ENCODE measurements around the gene FBXW8. TPM values are rescaled to one million over a fixed set of nuclear protein-coding genes. Genes with fewer than 3 reads are reported as not detected.

The FBXW8 gene
- total RNA-seq, 1 experiment from 2014 or later, result 24.2 TPM

- Mint-ChIP-seq H3K36me3 (ENCODE audit: insufficient read depth, unreplicated experiment) (peaks cover 69% of the 10 kb centered on the region), H3K27ac (ENCODE audit: low read depth, unreplicated experiment) (no peak overlapping the region), H3K4me1 (ENCODE audit: insufficient read depth, unreplicated experiment) (no peaks in the 10 kb centered on the region), H3K27me3 (ENCODE audit: insufficient read depth, unreplicated experiment) (no peaks in the 10 kb centered on the region), H3K4me3 (ENCODE audit: unreplicated experiment) (no peak overlapping the region), H3K9me3 (ENCODE audit: unreplicated experiment) (peaks cover 5% of the 10 kb centered on the region)
- ChIA-PET CTCF (interaction anchor here (0.5 to 4.5 kb wide), 4 partner anchors 10 to 1056 kb away, joined by 3 to 27 read pairs (median 4); no protein-coding TSS in a partner anchor), POLR2A (no interaction called here)
- no peak for TF ChIP-seq CTCF (IDR thresholded peaks at IDR 0.05; ENCODE audit: unreplicated experiment)
- BruUV-seq (replicated peaks), result no TSS peak
- intact Hi-C loops (cut with micrococcal nuclease), result no loop called here
- no peak for DNase-seq (ENCODE audit: unreplicated experiment)
These were observed 103.7 kb downstream of the FBXW8 start for GRCh38 chr12:117014342-117014887.

GRCh38 chr12:117015811-117016210 lies 105.1 kb downstream of the FBXW8 start:
- Mint-ChIP-seq H3K27me3 (ENCODE audit: insufficient read depth, unreplicated experiment) (no peaks in the 10 kb centered on the region), H3K9me3 (ENCODE audit: unreplicated experiment) (peaks cover 5% of the 10 kb centered on the region), H3K4me3 (ENCODE audit: unreplicated experiment) (no peak overlapping the region), H3K4me1 (ENCODE audit: insufficient read depth, unreplicated experiment) (no peaks in the 10 kb centered on the region), H3K27ac (ENCODE audit: low read depth, unreplicated experiment) (no peak overlapping the region), H3K36me3 (ENCODE audit: insufficient read depth, unreplicated experiment) (peaks cover 64% of the 10 kb centered on the region)
- intact Hi-C loops (cut with micrococcal nuclease), result no loop called here
- DNase-seq (ENCODE audit: unreplicated experiment), result no peak
- CTCF ChIA-PET, result interaction anchor here (4.5 kb wide), 1 partner anchor 8 kb away, joined by 27 read pairs; no protein-coding TSS in a partner anchor
- POLR2A ChIA-PET, result no interaction called here
- TF ChIP-seq CTCF (IDR thresholded peaks at IDR 0.05; ENCODE audit: unreplicated experiment), result no peak
- no TSS peak for BruUV-seq (replicated peaks)

GRCh38 chr12:117017807-117018206 lies 107.1 kb downstream of the FBXW8 start:
- H3K36me3 Mint-ChIP-seq (ENCODE audit: insufficient read depth, unreplicated experiment), result peaks cover 55% of the 10 kb centered on the region
- no peak overlapping the region for H3K4me3 Mint-ChIP-seq (ENCODE audit: unreplicated experiment)
- no peaks in the 10 kb centered on the region for H3K4me1 Mint-ChIP-seq (ENCODE audit: insufficient read depth, unreplicated experiment)
- H3K27me3 Mint-ChIP-seq (ENCODE audit: insufficient read depth, unreplicated experiment), result no peaks in the 10 kb centered on the region
- TF ChIP-seq CTCF (IDR thresholded peaks at IDR 0.05; ENCODE audit: unreplicated experiment), result no peak
- POLR2A ChIA-PET, result no interaction called here
- intact Hi-C loops (cut with micrococcal nuclease), result no loop called here
- no peak for DNase-seq (ENCODE audit: unreplicated experiment)
- no peak overlapping the region for H3K27ac Mint-ChIP-seq (ENCODE audit: low read depth, unreplicated experiment)
- CTCF ChIA-PET, result interaction anchor here (0.6 to 1.1 kb wide), 4 partner anchors 9 to 163 kb away, joined by 3 to 5 read pairs (median 4); no protein-coding TSS in a partner anchor
- peaks cover 5% of the 10 kb centered on the region for H3K9me3 Mint-ChIP-seq (ENCODE audit: unreplicated experiment)
- no TSS peak for BruUV-seq (replicated peaks)

GRCh38 chr12:117018276-117018675 lies 107.5 kb downstream of the FBXW8 start:
- TF ChIP-seq CTCF (IDR thresholded peaks at IDR 0.05; ENCODE audit: unreplicated experiment), result no peak
- no peak for DNase-seq (ENCODE audit: unreplicated experiment)
- no peak overlapping the region for H3K4me3 Mint-ChIP-seq (ENCODE audit: unreplicated experiment)
- POLR2A ChIA-PET, result no interaction called here
- BruUV-seq (replicated peaks), result no TSS peak
- no peak overlapping the region for H3K27ac Mint-ChIP-seq (ENCODE audit: low read depth, unreplicated experiment)
- CTCF ChIA-PET, result interaction anchor here (0.6 to 1.1 kb wide), 3 partner anchors 9 to 114 kb away, joined by 4 to 5 read pairs (median 4); no protein-coding TSS in a partner anchor
- H3K4me1 Mint-ChIP-seq (ENCODE audit: insufficient read depth, unreplicated experiment), result no peaks in the 10 kb centered on the region
- peaks cover under 1% of the 10 kb centered on the region for H3K9me3 Mint-ChIP-seq (ENCODE audit: unreplicated experiment)
- no peaks in the 10 kb centered on the region for H3K27me3 Mint-ChIP-seq (ENCODE audit: insufficient read depth, unreplicated experiment)
- intact Hi-C loops (cut with micrococcal nuclease), result no loop called here
- H3K36me3 Mint-ChIP-seq (ENCODE audit: insufficient read depth, unreplicated experiment), result peaks cover 54% of the 10 kb centered on the region

Data from MCF 10A (cell line).